CD4-positive, alpha-beta T cell treated with Interleukin-17A for 4 hours (primary cell): ENCODE results near the gene GPD2.

ENCODE experiments used
- DNase-seq: peaks from one replicate; pipeline ENCODE4 v3.0.0-alpha.2; 2020; ENCODE audit warnings: mixed read lengths

The GPD2 gene

DNA sequence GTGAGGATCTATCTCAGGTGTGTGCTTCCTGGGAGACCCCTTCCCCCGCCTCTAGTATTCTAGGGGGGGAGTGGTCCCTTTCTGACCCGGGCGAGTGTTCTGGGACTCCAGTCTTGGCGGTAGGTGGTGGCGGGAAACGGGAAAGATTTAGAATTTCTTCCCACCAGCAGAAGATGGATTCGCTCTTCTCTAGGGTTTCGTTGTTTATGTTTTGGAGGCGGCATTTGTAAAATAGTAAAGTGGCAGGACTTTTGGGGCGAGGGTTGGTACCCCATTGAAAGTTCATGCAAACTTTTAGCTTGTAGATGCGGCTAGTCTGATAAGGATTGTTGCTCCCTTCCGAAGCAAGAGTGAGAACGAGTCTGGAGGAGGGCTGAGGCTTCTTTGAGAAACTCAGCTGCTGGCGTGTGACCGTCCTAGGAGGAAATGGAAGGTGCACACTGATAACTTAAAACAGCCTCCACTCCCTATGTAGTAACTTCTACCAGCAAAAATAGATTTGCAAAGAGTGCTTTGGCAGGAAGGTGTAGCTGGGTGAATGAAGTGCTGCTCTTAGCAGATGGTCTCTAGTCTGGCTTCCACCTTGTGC is 412 bp downstream of the GPD2 start:
- DNase-seq: peak; percentile 42

DNA sequence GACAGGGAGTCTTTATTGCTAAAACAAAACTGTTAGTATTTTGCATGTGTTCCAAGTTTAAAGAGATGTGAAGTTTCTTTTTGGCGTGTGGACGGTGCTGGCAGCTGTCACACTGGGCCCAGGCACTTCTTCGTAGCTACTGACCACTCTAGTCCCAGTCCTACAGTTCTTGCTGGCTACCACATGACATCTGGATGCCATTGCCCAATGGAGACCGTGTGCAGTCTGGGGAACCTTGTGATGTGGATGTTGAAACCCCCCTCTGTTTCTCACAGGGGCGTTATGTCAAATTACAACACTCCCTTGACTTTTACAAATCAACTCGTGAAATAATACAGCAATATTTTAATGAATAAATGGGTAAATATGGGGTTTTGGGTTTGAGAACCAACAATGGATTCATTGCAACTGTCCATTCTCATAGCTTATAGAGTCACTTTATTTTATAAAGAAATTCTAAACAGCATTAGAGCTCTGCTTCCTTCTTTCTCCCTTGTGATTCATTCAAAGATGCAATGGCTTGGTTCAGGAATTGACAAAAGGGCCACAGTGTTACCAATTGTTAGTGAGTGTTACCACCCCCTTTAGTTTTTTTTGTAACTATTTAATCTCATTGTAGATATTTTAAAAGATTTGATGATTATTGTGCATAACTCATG is 1.2 kb downstream of the GPD2 start:
- DNase-seq: no peak

DNA sequence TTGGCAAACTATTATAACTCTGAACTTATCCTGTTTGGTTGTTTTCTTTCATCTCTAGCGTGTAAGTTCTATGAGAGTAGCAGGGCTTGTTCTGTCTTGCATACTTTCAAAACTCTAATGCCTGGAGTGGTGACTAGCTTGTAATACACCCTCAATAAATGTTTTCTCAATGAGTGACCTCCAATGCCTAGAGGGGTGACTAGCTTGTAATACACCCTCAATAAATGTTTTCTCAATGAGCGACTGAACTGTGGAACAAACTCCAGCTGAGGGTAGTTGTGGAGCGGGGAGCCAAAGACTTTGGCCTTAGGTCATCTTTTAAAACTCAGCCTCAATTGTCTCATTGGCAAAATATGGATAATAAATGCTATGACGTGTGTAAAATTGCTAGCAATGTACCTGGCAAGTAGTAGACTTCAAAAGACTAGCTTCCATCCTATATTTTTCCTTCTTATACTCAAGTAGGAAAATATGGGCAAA is 1.8 kb downstream of the GPD2 start:
- no peak for DNase-seq

DNA sequence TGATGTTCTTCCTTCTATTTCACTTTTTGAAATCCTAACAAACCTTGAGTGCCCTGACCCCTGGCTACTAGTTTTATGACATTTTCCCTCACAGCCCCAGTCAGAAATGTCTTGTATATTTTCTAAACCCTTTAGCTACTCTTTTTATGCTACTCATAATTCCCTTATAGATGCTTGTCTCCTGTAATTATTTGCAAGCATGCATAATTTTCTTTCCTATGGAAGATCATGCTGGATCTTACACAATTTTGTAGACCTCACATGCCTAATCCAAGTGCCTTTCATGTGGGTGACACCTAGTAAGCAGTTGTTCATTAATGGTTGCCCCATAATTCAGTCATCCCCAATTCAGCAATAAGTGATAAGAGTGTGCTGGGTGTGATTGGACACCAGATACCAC is 6.9 kb downstream of the GPD2 start:
- DNase-seq: no peak

DNA sequence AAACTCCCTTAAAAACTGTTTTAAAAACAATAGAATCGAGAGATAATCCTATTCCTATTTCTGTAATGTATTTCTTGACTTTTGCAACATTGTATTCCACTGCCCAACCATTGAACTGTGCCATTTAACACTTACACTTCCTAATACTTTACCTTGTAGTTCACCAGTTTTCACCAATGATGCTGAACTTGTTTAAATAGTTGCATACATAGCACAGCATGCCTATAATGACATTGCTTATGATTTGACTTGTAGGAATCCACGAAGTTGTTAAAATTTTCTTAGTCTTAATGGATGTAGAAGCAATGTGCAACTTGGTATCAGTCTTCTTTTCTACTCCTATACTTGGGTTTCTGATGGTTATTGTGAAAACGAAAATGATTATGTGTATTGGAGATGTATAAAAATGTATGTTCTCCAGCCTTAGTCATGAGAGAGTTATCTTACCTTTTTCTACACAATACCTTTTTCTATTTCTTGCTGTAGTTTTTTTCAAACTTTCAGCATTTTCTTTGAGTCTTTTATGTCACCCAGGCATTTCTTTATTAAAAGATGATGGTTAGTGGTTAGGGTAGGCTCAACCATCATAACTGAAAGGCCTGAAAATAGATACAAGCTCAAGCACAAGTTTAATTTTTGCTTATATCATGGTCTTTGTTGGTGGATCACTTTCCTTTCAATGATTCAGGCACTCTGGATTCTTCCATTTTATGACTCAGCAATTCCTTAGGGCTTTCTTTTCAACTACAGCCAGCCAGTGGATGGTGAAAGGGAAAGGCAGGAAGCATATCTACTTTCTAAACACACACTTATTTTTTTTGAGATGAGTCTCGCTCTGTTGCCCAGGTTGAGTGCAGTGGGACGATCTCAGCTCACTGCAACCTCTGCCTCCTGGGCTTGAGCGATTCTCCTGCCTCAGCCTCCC is 9.4 kb downstream of the GPD2 start:
- no peak for DNase-seq

DNA sequence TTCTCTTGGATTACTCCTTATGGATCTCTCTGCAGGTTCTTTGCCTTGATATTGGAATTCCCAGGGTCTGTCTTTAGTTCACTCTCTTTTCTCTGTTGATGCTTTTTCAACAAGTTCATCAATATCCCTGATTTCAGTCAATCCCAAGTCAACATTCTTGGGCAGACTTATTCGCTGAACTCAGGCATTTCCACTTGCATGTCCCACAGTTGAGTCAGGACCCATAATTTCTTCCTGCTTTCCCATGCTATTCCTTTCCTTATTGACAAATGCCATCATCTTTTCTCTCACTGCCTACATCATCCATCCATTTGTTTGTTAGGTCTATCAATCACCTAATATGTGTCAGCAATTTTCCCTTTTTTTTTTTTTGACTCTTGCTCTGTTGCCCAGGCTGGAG is 11.6 kb downstream of the GPD2 start:
- no peak for DNase-seq

DNA sequence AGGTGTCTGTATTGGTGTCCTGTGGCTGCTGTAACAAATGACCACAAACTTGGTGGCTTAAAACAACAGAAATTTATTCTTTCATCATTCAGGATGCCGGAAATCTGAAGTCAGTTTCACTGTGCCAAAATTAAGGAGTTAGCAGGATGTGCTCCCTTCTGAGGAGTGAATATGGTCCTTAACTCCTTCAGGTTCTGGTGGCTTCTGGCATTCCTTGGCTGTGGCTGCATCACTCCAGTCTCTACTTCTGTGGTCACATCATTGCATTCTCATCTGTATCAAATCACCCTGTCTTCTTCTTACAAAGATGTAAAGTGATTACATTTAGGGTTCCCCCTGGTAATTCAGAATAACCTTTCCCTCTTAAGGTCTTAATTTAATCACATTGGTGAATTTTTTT is 12.6 kb downstream of the GPD2 start:
- DNase-seq: no peak

DNA sequence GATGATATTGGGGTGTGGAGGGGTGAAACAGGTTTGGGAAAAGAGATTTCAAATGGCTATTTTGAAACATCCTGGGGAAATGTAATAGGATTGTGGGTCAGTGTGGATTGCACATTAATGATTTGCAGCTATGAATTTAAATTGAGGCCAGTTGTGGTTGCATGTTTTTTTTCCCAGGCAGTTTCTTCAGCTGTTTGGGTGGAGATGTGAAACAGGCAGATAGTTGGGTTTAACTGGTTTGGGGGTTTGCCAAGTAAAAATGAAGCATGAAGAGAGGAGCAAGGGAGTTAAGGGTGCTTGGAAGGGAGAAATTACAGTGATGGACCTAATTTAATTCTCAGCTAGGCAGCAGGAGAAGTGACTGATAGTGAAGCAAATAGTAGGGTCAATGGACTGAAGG is 16.8 kb downstream of the GPD2 start:
- DNase-seq: no peak

DNA sequence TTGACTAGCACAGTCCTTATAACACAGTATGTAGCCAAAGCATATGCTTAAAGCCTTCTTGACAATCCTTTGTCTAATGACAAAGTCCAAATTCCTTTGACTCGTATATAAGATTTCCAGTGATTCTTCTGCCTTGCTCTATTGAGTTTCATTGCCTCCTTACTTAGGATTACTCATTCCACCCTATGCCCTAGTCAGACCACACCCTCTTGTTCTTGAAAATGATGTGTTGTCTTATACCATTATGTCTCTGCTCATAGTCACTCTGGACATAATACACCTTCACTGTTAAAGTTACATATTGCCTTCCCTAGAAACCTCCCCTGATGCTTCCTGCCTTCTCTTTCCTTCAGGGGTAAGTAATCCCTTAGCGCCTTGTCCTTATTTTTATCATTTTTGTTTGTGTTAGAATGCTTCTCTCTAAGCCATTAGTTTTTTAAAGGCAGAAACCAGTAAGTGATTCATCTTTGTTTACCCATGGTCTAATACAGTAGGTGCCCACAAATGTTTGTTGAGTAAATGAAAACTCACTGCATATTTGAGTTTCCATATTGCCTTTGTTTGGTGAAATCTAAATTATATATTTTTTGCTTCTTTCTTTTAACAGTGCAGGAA is 19.3 kb downstream of the GPD2 start:
- no peak for DNase-seq

DNA sequence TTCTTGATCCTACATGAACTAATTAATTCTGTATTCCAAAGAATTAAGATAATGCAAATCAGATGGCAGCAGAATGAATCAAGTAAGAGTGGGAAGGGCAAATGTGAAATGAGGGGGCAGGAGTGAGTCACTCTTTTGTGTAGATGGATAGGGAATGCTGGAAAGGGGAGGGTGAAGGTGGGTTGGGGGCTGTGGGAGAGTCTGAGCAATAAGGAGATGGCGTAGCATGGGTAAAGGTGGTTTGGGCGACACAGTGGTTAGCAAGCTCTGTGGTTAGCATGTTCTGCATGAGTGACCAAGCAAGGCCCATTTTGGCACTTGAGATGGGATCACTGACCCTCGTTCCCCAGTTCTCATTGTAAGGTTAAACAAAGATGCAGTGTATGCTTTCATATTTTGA is 20.4 kb downstream of the GPD2 start:
- DNase-seq: no peak

DNA sequence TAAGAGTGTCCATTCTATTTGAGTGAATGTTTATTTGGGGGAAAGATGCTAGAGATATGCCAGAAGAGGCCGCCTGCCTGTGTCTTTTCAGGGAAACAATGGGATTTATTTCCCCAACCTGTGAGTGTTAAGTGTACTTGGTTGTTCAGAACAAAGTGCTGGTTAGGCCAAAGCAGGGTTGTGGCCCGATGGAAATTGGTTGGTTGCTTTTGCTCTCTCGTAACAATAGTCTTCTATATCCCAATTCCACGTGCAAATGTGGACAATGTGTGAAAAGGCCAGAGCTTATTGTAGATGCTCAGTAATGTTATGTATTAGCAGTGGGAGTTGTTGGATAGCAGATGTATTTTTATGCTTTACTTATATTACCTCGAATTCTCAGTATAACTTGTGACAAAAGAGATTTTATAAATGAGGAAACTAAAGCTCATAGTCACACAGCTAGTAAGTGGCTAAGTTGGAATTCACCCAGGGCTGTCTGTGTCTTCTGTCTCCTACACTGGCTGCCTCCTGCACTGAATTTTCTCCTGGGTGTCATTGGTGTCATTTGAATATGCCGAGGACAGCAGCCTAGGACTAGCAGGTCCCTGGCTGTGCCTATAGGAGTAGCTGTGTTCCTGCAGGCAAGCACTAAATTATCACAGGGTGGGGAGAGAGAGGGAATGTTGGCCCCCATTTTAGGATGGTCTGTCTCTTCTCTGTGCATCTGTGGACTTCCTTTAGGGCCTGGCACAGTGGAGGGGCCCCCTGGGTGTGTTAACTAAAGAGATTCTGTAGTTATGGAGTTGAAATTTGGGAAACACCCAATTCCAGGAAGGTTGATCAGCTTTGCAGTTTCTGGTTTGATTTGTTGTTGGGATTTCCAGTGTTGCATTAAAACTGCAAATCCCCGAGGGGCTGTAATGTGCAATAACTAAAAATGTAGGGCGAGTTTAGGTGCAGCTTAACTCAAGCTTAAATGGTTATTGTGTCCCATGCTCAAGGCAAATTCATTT is 21.6 kb downstream of the GPD2 start:
- no peak for DNase-seq

DNA sequence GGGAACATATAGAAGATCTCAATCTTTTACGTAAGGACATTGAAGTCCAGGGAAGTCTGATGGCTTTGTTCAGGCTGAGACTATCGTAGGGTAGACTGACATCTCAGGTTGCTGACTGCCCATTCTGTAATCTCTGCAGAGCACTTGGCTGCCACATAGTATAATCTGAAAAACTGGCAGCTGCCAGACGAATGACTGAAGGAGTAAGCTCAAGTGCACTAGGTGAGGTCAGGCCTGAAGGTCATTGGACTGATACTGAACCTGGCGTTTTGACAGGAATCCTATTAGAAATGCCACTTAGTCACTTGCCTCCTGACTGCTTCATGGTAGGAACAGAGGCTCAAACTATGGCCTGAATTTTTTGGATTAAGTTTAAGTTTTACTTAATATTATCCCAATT is 23.5 kb downstream of the GPD2 start:
- no peak for DNase-seq

DNA sequence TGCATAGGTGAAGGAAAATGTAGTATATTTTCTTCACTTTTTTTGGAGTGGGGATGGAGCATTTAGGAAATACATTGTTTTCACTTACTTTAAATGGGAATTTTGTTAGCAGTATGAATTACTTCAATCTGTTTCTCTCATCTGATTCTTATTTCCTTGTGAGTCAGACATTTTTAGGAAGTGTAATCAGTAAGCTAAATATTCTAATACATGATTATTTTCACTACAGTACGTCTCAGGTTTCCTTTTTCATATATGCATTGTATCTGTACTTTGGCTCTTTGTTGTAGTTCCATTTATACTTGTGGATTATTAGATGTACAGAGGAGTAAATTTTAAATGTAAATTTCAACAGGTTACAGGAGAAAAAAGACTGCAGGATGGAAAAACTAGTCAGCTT is 27.9 kb downstream of the GPD2 start:
- no peak for DNase-seq

DNA sequence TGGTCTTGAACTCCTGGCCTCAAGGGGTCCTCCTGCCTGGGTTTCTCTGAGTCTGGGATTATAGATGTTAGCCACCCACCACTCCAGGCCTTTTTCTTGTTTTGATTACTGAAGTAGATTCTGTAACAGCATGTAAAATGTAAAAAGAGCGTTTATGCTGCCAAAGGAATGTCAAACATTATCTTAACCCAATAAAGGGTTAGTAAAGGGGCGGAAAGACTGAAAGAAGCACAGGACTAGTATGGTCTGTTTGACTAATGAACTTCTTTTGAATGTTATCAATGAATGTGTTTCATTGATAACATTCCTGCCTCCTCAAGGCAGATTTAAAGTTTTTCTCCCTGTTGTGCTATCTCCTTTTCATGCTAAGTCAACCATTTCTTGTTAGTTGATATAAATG is 29.4 kb downstream of the GPD2 start:
- no peak for DNase-seq

DNA sequence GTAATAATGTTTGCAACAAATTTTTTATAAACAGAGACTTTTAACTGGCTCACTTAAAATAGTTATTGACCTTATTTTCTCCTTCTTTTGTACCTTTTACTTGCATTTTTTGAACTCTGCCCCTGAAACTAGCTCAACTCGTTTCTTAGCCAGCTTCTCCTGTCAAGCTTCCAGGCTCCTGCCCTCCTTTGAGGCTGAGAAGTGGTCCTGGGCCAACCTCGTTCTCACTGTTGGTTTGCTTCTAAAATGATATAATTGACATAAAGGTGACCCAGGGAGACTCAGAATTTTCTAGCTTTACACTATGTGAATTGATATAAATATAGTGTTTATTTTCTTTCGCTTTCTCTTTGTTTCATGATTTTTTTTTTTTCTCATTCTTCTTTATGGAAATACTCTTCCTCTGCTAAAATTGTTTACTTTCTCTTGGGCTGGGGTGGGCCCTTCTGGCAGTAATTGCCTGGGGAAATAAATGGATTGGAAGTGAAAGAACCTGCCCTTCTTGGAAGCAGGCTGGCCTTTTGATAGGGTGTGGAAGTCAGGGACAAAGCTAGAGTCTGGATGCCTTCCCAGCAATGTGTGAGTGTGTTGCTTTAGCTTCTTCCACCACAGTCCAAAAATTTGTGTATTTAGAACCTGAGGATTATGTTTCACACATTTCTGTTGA is 30.7 kb downstream of the GPD2 start:
- DNase-seq: no peak

DNA sequence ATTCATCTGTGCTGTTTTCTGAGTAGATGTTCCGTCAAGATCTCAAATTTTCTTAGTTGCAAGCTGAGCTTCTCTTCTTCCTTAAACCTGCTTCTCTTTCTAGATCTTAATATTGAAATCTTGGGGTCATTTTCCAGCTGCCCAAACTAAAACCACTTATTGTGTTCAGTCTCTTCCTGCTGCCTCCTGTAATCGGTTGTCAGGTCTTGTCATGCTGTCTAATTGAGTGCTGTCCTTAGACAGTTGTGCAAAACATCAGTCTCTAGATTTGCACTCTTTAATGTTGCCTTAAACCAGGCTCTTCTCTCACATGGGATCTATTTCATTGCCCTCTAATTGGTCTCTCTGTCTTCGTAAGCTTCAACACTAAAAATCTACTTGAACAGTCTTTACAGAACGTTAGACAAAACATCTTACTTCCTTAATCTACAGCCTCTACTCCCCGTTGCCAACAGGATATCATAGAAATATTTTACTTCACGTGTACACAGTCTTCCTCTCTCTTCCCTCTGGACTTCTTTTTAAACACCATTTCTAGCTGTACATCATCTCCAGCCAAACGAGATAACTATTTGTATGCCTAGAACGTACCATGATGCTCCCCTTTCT is 34.9 kb downstream of the GPD2 start:
- DNase-seq: no peak

DNA sequence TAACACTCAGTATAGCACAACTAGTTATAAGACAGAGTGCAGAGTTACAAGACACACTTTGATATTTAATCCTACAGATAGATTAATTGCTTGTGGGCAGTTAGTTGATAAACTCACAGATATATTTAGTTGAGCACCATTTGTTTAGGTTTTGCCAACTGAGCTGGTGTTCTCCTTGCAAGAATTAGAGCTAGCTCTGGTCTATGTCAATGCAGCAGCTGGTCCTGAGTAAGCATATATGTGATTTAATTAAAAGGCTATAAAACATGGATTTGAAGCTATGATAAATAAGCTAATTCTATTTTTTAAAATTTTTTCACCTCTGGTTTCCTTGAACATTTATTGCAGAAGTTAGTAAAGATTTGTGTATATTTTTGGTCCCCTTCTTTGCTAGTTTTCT is 35.6 kb downstream of the GPD2 start:
- no peak for DNase-seq

DNA sequence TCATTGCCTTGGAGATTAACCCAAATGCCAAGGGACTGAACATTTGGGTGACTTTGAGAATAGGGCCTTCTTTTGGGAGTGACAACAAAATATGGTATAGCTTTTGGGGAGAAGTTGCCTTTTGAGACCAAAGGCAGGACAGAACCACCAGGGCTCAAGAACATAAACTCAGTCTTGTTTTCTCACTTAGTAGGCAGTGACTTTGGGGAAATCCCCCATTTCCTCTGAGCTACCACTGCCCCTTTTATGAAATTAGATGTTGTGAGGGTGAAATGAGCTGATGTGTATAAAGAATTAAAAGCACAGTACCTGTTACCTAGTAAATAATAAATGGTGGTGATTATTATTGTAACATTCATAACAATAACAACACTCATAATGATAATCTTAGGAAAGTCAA is 36.5 kb downstream of the GPD2 start:
- DNase-seq: no peak

DNA sequence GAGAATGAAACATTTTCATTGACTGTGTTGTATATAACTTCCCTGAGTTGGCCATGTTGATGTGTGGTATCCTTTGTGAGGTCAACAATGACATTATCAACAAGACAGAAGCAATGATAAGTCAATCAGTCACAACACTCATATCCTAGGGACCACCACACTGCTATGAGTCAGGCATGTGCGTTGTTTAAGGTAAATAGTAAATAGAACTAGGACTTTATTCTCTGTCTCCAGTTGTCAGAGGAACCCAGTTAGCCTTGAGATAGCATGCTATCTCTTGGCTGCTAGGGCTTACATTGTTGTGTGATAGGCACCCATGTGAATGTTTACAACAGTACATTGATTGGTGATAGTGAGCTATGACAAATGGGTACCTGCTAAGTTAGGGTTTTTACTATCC is 37.3 kb downstream of the GPD2 start:
- DNase-seq: no peak

DNA sequence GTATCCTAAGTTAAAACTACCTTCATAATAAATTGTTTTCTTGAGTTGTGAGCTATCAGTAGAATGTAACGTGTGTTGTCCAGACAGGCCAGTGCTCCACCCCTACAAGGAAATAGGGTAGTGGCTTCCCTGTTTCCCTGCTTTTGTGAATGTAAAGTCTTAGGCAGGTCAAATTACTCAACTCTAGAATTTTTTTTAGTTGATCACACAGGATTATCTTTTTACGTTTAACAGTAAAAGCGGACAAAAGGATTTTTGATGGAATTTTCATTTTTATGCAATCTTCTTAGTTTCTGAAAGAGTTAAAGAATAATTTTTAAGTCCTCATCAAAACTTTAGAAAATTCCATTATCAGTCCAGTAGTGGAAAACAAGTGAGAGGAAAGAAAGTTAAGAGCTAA is 38.2 kb downstream of the GPD2 start:
- DNase-seq: no peak
